Measurements from ENCODE around the gene CLOCK.

CLOCK gene

DNA sequence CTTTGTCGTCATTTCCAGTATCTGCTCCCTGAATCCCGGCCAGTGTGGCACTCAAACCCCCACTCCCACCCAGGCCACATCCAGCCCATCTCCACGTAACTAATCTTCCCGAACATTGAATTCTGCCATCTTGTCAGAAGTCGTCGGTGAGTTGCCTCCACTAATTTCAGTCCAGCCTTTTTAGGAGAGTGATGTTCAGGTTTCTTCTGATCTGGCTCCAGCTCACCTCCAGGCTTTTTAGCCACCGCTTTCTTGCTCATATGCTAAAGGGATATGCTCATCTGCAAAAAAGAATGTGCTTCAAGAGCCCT lies 149.6 kb downstream of the CLOCK start:
- Histone ChIP-seq H3K27me3 (ENCODE audit: insufficient read depth, insufficient read length) (no peaks in the 10 kb centered on the region), H3K4me3 (ENCODE audit: insufficient read length, low read depth) (peak overlapping the region; percentile 60), H3K4me1 (ENCODE audit: insufficient read depth, insufficient read length) (no peaks in the 10 kb centered on the region), H3K36me3 (ENCODE audit: insufficient read depth, insufficient read length, low read length) (peaks cover 34% of the 10 kb centered on the region), H3K9ac (ENCODE audit: insufficient read length, low read depth) (peak overlapping the region; percentile 90), H3K9me3 (ENCODE audit: insufficient read depth, low read length) (no peaks in the 10 kb centered on the region)
- no peak for DNase-seq (ENCODE audit: low read depth, low spot score)
- TF ChIP-seq YY1 (IDR thresholded peaks at IDR 0.05; ENCODE audit: insufficient read depth, insufficient read length) (no peak), SUZ12 (IDR thresholded peaks at IDR 0.05; ENCODE audit: extremely low read depth, insufficient read depth, insufficient read length) (no peak), ZNF274 (IDR thresholded peaks at IDR 0.05; ENCODE audit: low read depth, low read length) (no peak)

DNA sequence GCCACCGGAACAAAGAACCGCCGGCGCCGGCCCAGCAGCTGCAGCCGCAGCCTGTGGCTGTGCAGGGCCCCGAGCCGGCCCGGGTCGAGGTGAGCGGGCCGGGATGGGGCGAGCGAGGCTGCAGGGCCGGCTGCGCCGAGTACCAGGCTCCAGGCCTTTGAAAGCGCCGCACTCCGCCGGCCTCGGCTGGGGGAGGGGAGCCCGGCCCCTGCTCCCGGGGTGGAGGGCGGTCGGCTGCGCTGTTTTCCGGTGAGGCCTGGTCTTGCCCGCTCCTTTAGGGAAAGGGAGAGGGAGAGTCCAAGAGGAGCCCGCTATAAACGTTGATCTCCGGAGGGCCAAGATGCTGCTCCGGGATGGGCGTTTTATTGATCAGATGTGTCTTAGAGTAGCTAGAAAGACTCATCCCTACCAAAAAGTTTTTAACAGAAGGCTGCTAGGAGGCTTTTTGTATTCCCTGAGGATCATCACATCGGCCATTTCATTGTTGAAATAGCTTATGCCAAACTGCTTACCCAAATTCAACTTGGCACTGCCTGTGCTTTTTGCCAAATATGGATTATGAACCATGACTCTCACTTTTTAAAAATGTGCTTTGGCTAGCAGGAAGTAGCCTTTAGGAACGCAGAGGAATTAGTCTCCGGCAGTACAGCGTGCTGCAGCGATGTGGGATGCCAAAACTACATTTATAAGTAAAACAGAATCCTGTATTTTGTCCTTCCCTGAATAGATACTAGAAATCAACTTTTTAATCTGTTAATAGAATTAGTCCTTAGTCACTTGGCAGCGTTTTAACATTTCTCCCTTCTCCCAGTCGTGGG lies 150.2 kb downstream of the CLOCK start:
- H3K4me1 ChIP-seq (ENCODE audit: insufficient read depth, insufficient read length), result no peaks in the 10 kb centered on the region
- peak overlapping the region; percentile 60 for H3K4me3 ChIP-seq (ENCODE audit: insufficient read length, low read depth)
- no peaks in the 10 kb centered on the region for H3K27me3 ChIP-seq (ENCODE audit: insufficient read depth, insufficient read length)
- H3K36me3 ChIP-seq (ENCODE audit: insufficient read depth, insufficient read length, low read length), result peaks cover 34% of the 10 kb centered on the region
- no peak for TF ChIP-seq SUZ12 (IDR thresholded peaks at IDR 0.05; ENCODE audit: extremely low read depth, insufficient read depth, insufficient read length)
- TF ChIP-seq YY1 (IDR thresholded peaks at IDR 0.05; ENCODE audit: insufficient read depth, insufficient read length), result no peak
- TF ChIP-seq ZNF274 (IDR thresholded peaks at IDR 0.05; ENCODE audit: low read depth, low read length), result no peak
- H3K9ac ChIP-seq (ENCODE audit: insufficient read length, low read depth), result peak overlapping the region; percentile 90
- DNase-seq (ENCODE audit: low read depth, low spot score), result peak; percentile 27
- no peaks in the 10 kb centered on the region for H3K9me3 ChIP-seq (ENCODE audit: insufficient read depth, low read length)

DNA sequence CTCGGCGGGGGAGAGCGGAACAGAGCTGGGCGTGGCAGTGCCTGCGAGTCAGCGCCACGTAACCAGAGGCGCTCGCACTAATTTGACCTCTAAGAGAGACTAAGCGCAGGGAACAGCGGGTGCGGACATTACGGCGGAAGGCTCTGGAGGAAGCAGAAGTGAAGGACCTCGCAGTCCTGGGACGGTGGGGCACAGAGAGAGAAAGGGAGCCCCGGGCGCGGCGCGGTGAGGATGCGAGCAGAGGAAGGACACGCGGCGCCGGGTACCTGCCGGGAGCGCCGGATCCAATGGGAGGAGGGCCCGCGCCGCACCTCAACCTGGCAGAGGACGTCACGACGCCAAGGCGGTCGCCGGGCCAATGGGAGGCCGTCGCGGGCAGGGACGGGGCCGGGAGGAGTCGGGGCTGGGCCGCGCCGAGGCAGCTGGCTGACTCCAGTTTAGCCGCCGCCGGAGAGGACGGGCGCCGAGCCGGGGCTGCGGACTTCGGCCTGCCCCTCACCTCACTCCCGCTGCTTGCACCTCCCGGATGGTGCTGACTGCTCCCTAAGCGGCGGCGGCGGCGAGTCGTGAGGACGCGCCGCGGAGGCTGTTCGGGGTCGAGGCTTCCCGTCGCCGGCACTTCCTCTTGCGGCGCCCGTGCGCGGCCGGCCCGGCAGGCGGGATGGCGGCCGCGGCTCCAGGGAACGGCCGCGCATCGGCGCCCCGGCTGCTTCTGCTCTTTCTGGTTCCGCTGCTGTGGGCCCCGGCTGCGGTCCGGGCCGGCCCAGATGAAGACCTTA lies 151.0 kb downstream of the CLOCK start, which contains the start of gene TMEM165:
TSS of gene TMEM165 (plus strand) at position 429 of the 779 bp plus-strand sequence. CDS start at position 662, 233 bp downstream.
- Histone ChIP-seq H3K4me3 (ENCODE audit: insufficient read length, low read depth) (peak within 1 kb of the TSS; percentile 60), H3K27me3 (ENCODE audit: insufficient read depth, insufficient read length) (no peaks in the 10 kb centered on the region), H3K36me3 (ENCODE audit: insufficient read depth, insufficient read length, low read length) (peaks cover 28% of the 10 kb centered on the region), H3K9ac (ENCODE audit: insufficient read length, low read depth) (peak within 1 kb of the TSS; percentile 90), H3K9me3 (ENCODE audit: insufficient read depth, low read length) (no peaks in the 10 kb centered on the region), H3K4me1 (ENCODE audit: insufficient read depth, insufficient read length) (no peaks in the 10 kb centered on the region)
- TF ChIP-seq ZNF274 (IDR thresholded peaks at IDR 0.05; ENCODE audit: low read depth, low read length) (no peak), SUZ12 (IDR thresholded peaks at IDR 0.05; ENCODE audit: extremely low read depth, insufficient read depth, insufficient read length) (no peak), YY1 (IDR thresholded peaks at IDR 0.05; ENCODE audit: insufficient read depth, insufficient read length) (no peak)
- DNase-seq (ENCODE audit: low read depth, low spot score), result peak; percentile 76

DNA sequence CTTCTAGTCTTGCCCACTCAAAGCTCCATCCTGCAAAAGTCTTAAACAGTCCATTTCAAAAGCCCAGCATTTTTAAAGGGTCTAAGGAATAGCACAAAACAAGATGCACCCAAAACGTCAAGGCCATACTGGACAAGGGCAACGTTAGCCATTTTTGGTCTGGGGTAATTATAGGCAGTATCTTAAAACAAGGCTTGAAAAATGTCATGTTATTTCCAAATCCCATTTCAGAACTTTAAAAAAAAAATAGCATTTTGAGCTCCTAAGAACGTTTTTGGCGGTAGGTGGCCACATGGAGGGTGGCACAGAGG lies 151.5 kb downstream of the CLOCK start:
- DNase-seq (ENCODE audit: low read depth, low spot score), result no peak
- no peaks in the 10 kb centered on the region for H3K4me1 ChIP-seq (ENCODE audit: insufficient read depth, insufficient read length)
- H3K27me3 ChIP-seq (ENCODE audit: insufficient read depth, insufficient read length), result no peaks in the 10 kb centered on the region
- TF ChIP-seq SUZ12 (IDR thresholded peaks at IDR 0.05; ENCODE audit: extremely low read depth, insufficient read depth, insufficient read length), result no peak
- TF ChIP-seq ZNF274 (IDR thresholded peaks at IDR 0.05; ENCODE audit: low read depth, low read length), result no peak
- no peak for TF ChIP-seq YY1 (IDR thresholded peaks at IDR 0.05; ENCODE audit: insufficient read depth, insufficient read length)
- no peaks in the 10 kb centered on the region for H3K9me3 ChIP-seq (ENCODE audit: insufficient read depth, low read length)
- peak overlapping the region; percentile 90 for H3K9ac ChIP-seq (ENCODE audit: insufficient read length, low read depth)
- H3K36me3 ChIP-seq (ENCODE audit: insufficient read depth, insufficient read length, low read length), result peaks cover 25% of the 10 kb centered on the region
- H3K4me3 ChIP-seq (ENCODE audit: insufficient read length, low read depth), result peak overlapping the region; percentile 60

DNA sequence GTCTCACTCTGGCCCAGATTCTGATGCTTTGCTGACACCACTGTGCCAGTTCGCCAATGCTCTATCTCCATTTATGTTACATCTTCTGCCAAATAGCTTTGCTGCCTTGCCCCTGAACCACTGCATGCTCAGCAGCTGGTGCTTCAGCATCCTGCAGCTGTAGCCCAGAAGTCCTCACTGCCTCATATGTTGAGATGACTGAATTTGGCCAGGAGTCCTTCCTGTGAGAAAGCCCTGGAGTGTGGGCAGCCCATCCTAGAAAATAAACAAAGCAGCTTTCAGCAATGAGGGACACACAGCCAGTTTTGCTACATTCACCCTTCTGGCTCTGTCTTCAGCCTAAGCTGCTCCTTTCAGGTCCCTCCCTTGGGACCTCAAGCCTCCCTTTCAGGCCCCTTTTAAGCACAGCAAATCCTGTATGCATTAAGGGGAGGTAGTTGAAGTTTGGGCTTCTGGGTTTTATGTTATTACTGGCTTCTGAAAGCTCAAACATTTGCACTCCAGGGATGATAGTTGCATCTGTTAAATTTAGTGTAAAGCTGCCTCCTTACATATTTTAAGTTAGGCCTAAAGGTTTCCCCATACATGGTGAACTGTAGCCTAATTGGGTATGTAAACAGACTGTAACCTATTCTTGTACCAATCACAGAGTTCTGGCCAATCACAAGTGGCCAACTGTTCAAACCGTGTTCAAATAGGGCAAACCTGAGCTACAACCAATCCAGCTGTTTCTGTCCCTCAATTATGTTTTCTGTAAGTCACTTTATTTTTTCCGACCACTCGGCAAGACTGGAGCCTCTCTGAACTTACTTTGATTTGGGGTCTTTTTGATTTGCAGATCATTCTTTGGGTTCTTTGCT lies 153.0 kb downstream of the CLOCK start:
- Histone ChIP-seq H3K9ac (ENCODE audit: insufficient read length, low read depth) (no peak overlapping the region), H3K36me3 (ENCODE audit: insufficient read depth, insufficient read length, low read length) (peaks cover 18% of the 10 kb centered on the region), H3K4me3 (ENCODE audit: insufficient read length, low read depth) (no peak overlapping the region), H3K4me1 (ENCODE audit: insufficient read depth, insufficient read length) (no peaks in the 10 kb centered on the region), H3K9me3 (ENCODE audit: insufficient read depth, low read length) (no peaks in the 10 kb centered on the region), H3K27me3 (ENCODE audit: insufficient read depth, insufficient read length) (no peaks in the 10 kb centered on the region)
- DNase-seq (ENCODE audit: low read depth, low spot score), result no peak
- no peak for TF ChIP-seq ZNF274 (IDR thresholded peaks at IDR 0.05; ENCODE audit: low read depth, low read length)
- no peak for TF ChIP-seq SUZ12 (IDR thresholded peaks at IDR 0.05; ENCODE audit: extremely low read depth, insufficient read depth, insufficient read length)
- no peak for TF ChIP-seq YY1 (IDR thresholded peaks at IDR 0.05; ENCODE audit: insufficient read depth, insufficient read length)

DNA sequence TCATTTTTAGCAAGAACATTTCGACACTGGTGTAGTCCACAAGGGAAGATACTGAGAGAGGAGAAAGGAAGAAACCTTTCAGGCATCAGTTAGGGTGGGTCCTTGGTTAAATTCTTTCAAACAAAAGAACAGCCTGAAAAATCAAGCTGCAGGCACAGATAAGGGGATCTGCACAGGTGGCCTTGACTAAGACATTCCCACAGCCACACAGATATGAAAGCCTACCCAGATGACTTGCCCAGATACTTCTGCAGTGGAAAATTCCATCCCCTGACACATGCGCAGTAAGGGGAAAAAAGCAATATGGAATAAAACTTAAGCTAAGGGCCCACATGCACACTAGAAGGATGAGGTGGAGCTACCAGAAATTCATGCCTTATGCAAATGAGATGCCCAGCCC lies 159.9 kb downstream of the CLOCK start:
- H3K36me3 ChIP-seq (ENCODE audit: insufficient read depth, insufficient read length, low read length), result no peaks in the 10 kb centered on the region
- no peak for TF ChIP-seq ZNF274 (IDR thresholded peaks at IDR 0.05; ENCODE audit: low read depth, low read length)
- H3K9me3 ChIP-seq (ENCODE audit: insufficient read depth, low read length), result no peaks in the 10 kb centered on the region
- no peaks in the 10 kb centered on the region for H3K27me3 ChIP-seq (ENCODE audit: insufficient read depth, insufficient read length)
- H3K4me3 ChIP-seq (ENCODE audit: insufficient read length, low read depth), result no peak overlapping the region
- DNase-seq (ENCODE audit: low read depth, low spot score), result no peak
- H3K4me1 ChIP-seq (ENCODE audit: insufficient read depth, insufficient read length), result no peaks in the 10 kb centered on the region
- H3K9ac ChIP-seq (ENCODE audit: insufficient read length, low read depth), result no peak overlapping the region

DNA sequence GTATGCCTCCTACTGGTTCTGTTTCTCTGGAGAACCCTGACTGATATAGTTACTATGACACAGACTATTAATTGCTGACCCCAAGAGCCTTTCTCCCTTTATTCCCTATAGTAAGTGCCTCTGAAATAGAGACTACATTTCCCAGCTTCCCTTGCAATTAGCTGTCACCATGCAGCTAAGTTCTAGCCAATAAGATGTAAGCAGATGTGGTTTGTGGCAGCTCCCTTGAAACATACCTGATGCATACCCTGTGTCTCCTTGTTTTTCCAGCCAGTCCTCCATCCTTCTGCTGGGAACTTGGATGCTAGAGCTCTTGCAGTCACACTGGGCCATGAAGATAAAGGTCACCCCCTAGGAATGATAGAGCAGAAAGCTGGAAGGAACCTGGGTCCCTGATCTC lies 160.6 kb downstream of the CLOCK start:
- H3K36me3 ChIP-seq (ENCODE audit: insufficient read depth, insufficient read length, low read length), result no peaks in the 10 kb centered on the region
- H3K4me1 ChIP-seq (ENCODE audit: insufficient read depth, insufficient read length), result no peaks in the 10 kb centered on the region
- TF ChIP-seq SUZ12 (IDR thresholded peaks at IDR 0.05; ENCODE audit: extremely low read depth, insufficient read depth, insufficient read length) (no peak), ZNF274 (IDR thresholded peaks at IDR 0.05; ENCODE audit: low read depth, low read length) (no peak), YY1 (IDR thresholded peaks at IDR 0.05; ENCODE audit: insufficient read depth, insufficient read length) (no peak)
- no peaks in the 10 kb centered on the region for H3K27me3 ChIP-seq (ENCODE audit: insufficient read depth, insufficient read length)
- DNase-seq (ENCODE audit: low read depth, low spot score), result no peak
- no peak overlapping the region for H3K9ac ChIP-seq (ENCODE audit: insufficient read length, low read depth)
- H3K9me3 ChIP-seq (ENCODE audit: insufficient read depth, low read length), result no peaks in the 10 kb centered on the region
- H3K4me3 ChIP-seq (ENCODE audit: insufficient read length, low read depth), result no peak overlapping the region
